ENCODE data around the gene DNAH10. TPM values are rescaled to one million over a fixed set of nuclear protein-coding genes. Genes with fewer than 3 reads are reported as not detected.

The DNAH10 gene
- total RNA-seq, 1 donor from 2014 or later = 0.54 TPM

GRCh38 chr12:123747309-123747708, 14.8 kb upstream of the DNAH10 start:
- FAIRE-seq (no peak), DNase-seq (ENCODE audit: low read depth) (no peak)
- H3K36me3 Mint-ChIP-seq (ENCODE audit: low read depth, unreplicated experiment) = peaks cover 12% of the 10 kb centered on the region
- no peaks in the 10 kb centered on the region for H3K27me3 ChIP-seq (ENCODE audit: insufficient read depth, low read length)
- H3K9me3 Mint-ChIP-seq (ENCODE audit: unreplicated experiment) = no peaks in the 10 kb centered on the region
- H4K20me1 ChIP-seq (ENCODE audit: insufficient read depth, low read length) = peaks cover 8% of the 10 kb centered on the region
- H3K27ac Mint-ChIP-seq (ENCODE audit: unreplicated experiment) = no peak overlapping the region
- H3K4me1 ChIP-seq (ENCODE audit: insufficient read depth, low read length) = peaks cover 6% of the 10 kb centered on the region
- H3K79me2 ChIP-seq (ENCODE audit: insufficient read depth, low read length) = no peaks in the 10 kb centered on the region
- no peak for TF ChIP-seq EZH2 (IDR thresholded peaks at IDR 0.05; ENCODE audit: insufficient read depth, low read length)
- TF ChIP-seq CTCF (IDR thresholded peaks at IDR 0.05; ENCODE audit: insufficient read depth, low read depth, low read length) = no peak
- H3K4me3 ChIP-seq (ENCODE audit: insufficient read depth, low read depth, low read length) = no peak overlapping the region
- no peak overlapping the region for H3K4me2 ChIP-seq (ENCODE audit: low read length)
- no peak overlapping the region for H2AFZ ChIP-seq (ENCODE audit: low read depth, low read length)
- peaks cover 24% of the 10 kb centered on the region for H3K36me3 ChIP-seq (ENCODE audit: insufficient read depth, low read length)
- H3K27ac ChIP-seq (ENCODE audit: low read depth, low read length) = no peak overlapping the region
- H3K9ac ChIP-seq (ENCODE audit: low read length) = no peak overlapping the region
- H3K4me3 Mint-ChIP-seq (ENCODE audit: unreplicated experiment) = no peak overlapping the region
- H3K27me3 Mint-ChIP-seq (ENCODE audit: low read depth, unreplicated experiment) = no peaks in the 10 kb centered on the region
- H3K9me3 ChIP-seq (ENCODE audit: insufficient read depth, low read depth, low read length) = no peaks in the 10 kb centered on the region
- peaks cover 2% of the 10 kb centered on the region for H3K4me1 Mint-ChIP-seq (ENCODE audit: low read depth, unreplicated experiment)

GRCh38 chr12:123748161-123748560, 13.9 kb upstream of the DNAH10 start:
- Histone ChIP-seq H2AFZ (ENCODE audit: low read depth, low read length) (no peak overlapping the region), H3K9me3 (ENCODE audit: insufficient read depth, low read depth, low read length) (no peaks in the 10 kb centered on the region), H3K27me3 (ENCODE audit: insufficient read depth, low read length) (no peaks in the 10 kb centered on the region), H3K4me2 (ENCODE audit: low read length) (no peak overlapping the region), H3K79me2 (ENCODE audit: insufficient read depth, low read length) (no peaks in the 10 kb centered on the region), H3K9ac (ENCODE audit: low read length) (no peak overlapping the region), H3K4me3 (ENCODE audit: insufficient read depth, low read depth, low read length) (no peak overlapping the region), H3K36me3 (ENCODE audit: insufficient read depth, low read length) (peaks cover 24% of the 10 kb centered on the region), H4K20me1 (ENCODE audit: insufficient read depth, low read length) (peaks cover 8% of the 10 kb centered on the region), H3K4me1 (ENCODE audit: insufficient read depth, low read length) (peaks cover 6% of the 10 kb centered on the region), H3K27ac (ENCODE audit: low read depth, low read length) (no peak overlapping the region)
- no peaks in the 10 kb centered on the region for H3K9me3 Mint-ChIP-seq (ENCODE audit: unreplicated experiment)
- FAIRE-seq (no peak), DNase-seq (ENCODE audit: low read depth) (no peak)
- H3K36me3 Mint-ChIP-seq (ENCODE audit: low read depth, unreplicated experiment) = peaks cover 12% of the 10 kb centered on the region
- no peak overlapping the region for H3K4me3 Mint-ChIP-seq (ENCODE audit: unreplicated experiment)
- H3K4me1 Mint-ChIP-seq (ENCODE audit: low read depth, unreplicated experiment) = peaks cover 2% of the 10 kb centered on the region
- no peak overlapping the region for H3K27ac Mint-ChIP-seq (ENCODE audit: unreplicated experiment)
- TF ChIP-seq CTCF (IDR thresholded peaks at IDR 0.05; ENCODE audit: insufficient read depth, low read depth, low read length) (no peak), EZH2 (IDR thresholded peaks at IDR 0.05; ENCODE audit: insufficient read depth, low read length) (no peak)
- no peaks in the 10 kb centered on the region for H3K27me3 Mint-ChIP-seq (ENCODE audit: low read depth, unreplicated experiment)

- Mint-ChIP-seq H3K27me3 (ENCODE audit: low read depth, unreplicated experiment) (no peaks in the 10 kb centered on the region), H3K4me1 (ENCODE audit: low read depth, unreplicated experiment) (peaks cover 2% of the 10 kb centered on the region), H3K36me3 (ENCODE audit: low read depth, unreplicated experiment) (peaks cover 11% of the 10 kb centered on the region), H3K27ac (ENCODE audit: unreplicated experiment) (no peak overlapping the region), H3K4me3 (ENCODE audit: unreplicated experiment) (no peak overlapping the region), H3K9me3 (ENCODE audit: unreplicated experiment) (no peaks in the 10 kb centered on the region)
- H3K27me3 ChIP-seq (ENCODE audit: insufficient read depth, low read length) = no peaks in the 10 kb centered on the region
- no peak overlapping the region for H3K4me3 ChIP-seq (ENCODE audit: insufficient read depth, low read depth, low read length)
- H3K79me2 ChIP-seq (ENCODE audit: insufficient read depth, low read length) = no peaks in the 10 kb centered on the region
- no peak overlapping the region for H3K27ac ChIP-seq (ENCODE audit: low read depth, low read length)
- H3K9ac ChIP-seq (ENCODE audit: low read length) = no peak overlapping the region
- TF ChIP-seq CTCF (IDR thresholded peaks at IDR 0.05; ENCODE audit: insufficient read depth, low read depth, low read length) (no peak), EZH2 (IDR thresholded peaks at IDR 0.05; ENCODE audit: insufficient read depth, low read length) (no peak)
- no peak overlapping the region for H2AFZ ChIP-seq (ENCODE audit: low read depth, low read length)
- peaks cover 6% of the 10 kb centered on the region for H3K4me1 ChIP-seq (ENCODE audit: insufficient read depth, low read length)
- DNase-seq (ENCODE audit: low read depth) (peak; percentile 46), FAIRE-seq (no peak)
- peaks cover 22% of the 10 kb centered on the region for H3K36me3 ChIP-seq (ENCODE audit: insufficient read depth, low read length)
- H4K20me1 ChIP-seq (ENCODE audit: insufficient read depth, low read length) = peaks cover 8% of the 10 kb centered on the region
- H3K4me2 ChIP-seq (ENCODE audit: low read length) = no peak overlapping the region
- H3K9me3 ChIP-seq (ENCODE audit: insufficient read depth, low read depth, low read length) = no peaks in the 10 kb centered on the region
Observed at GRCh38 chr12:123748661-123749060, 13.4 kb upstream of the DNAH10 start.

All from astrocyte (in vitro differentiated cells and primary cell).